Esophagus muscularis mucosa (tissue), 4 donors: ENCODE results near the gene BBLN. TPM values are rescaled to one million over a fixed set of nuclear protein-coding genes. Genes with fewer than 3 reads are reported as not detected.

Source experiments
- DNase-seq: peaks from one replicate; pipeline ENCODE4 v3.0.0-alpha.2; 2017; ENCODE audit errors: extremely low spot score
- H3K27ac ChIP-seq, 4 donors: fragments of 200-600 bp; sonication (generic); replicated peaks in 1 of 4; 1 replicate in 3 of 4; 2 replicates in 1 of 4; pipeline ENCODE4 v1.5.1; 2016 to 2019; ENCODE audit warnings: mild to moderate bottlenecking in 1 of 4
- H3K27me3 ChIP-seq, 4 donors: fragments of 200-600 bp; sonication (generic); one replicate each; pipeline versions ENCODE4 v1.5.1 to v1.6.0; 2016 to 2019
- H3K36me3 ChIP-seq, 4 donors: fragments of 200-600 bp; sonication (generic); one replicate each; pipeline ENCODE4 v1.5.1; 2016 to 2019
- H3K4me1 ChIP-seq, 4 donors: fragments of 200-600 bp; sonication (generic); one replicate each; pipeline ENCODE4 v1.5.1; 2016 to 2019
- H3K4me3 ChIP-seq, 4 donors: fragments of 200-600 bp; sonication (generic); 1 replicate in 2 of 4; 2 replicates in 2 of 4; pipeline ENCODE4 v1.5.1; 2016 to 2019; ENCODE audit warnings: mild to moderate bottlenecking in 4 of 4, moderate library complexity in 1 of 4
- H3K9me3 ChIP-seq, 4 donors: fragments of 200-600 bp; sonication (generic); 1 replicate in 3 of 4; 2 replicates in 1 of 4; pipeline ENCODE4 v1.5.1; 2016 to 2019
- WGBS: methylation state at CpG from one replicate; pipeline ENCODE4 v1.1.5; 2018; 5-methylcytosine and 5-hydroxymethylcytosine counted together
- intact Hi-C: fragments of 100-400 bp; cut with DNase I; formaldehyde crosslinking; loops from one replicate; pipeline ENCODE4 v1.15.1; 2023
- total RNA-seq, 4 donors: library from RNA; depleted of rRNA; stranded (reverse); fragments of >200 nt; gene quantifications; one replicate each; pipeline versions ENCODE4 v1.1.0 to v1.2.1, GENCODE V29; 2016
- TF ChIP-seq, protein P1 (sequence below), 3 experiments: fragments of 200-600 bp in 2 of 3; fragments of 450-650 bp in 1 of 3; sonication (generic) in 2 of 3; IDR thresholded peaks; one replicate each; pipeline ENCODE4 v1.5.1; 2017 to 2019; ENCODE audit warnings: antibody characterized with exemption in 3 of 3, mild to moderate bottlenecking in 2 of 3, moderate library complexity in 1 of 3

BBLN gene
- total RNA-seq, 4 donors from 2014 or later: 132 to 213 (median 148) TPM

- H3K4me1 ChIP-seq: peaks cover 5 to 41% (median 28%) of the 10 kb centered on the region in 4 donors
- intact Hi-C loops: no loop called here
- H3K27me3 ChIP-seq: no peaks in the 10 kb centered on the region
- TF ChIP-seq, protein P1, sequence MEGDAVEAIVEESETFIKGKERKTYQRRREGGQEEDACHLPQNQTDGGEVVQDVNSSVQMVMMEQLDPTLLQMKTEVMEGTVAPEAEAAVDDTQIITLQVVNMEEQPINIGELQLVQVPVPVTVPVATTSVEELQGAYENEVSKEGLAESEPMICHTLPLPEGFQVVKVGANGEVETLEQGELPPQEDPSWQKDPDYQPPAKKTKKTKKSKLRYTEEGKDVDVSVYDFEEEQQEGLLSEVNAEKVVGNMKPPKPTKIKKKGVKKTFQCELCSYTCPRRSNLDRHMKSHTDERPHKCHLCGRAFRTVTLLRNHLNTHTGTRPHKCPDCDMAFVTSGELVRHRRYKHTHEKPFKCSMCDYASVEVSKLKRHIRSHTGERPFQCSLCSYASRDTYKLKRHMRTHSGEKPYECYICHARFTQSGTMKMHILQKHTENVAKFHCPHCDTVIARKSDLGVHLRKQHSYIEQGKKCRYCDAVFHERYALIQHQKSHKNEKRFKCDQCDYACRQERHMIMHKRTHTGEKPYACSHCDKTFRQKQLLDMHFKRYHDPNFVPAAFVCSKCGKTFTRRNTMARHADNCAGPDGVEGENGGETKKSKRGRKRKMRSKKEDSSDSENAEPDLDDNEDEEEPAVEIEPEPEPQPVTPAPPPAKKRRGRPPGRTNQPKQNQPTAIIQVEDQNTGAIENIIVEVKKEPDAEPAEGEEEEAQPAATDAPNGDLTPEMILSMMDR (IDR thresholded peaks at IDR 0.05): no peak
- no peaks in the 10 kb centered on the region for H3K9me3 ChIP-seq
- peak overlapping the region in 1 of 4 donors; percentile 27 for H3K27ac ChIP-seq
- H3K4me3 ChIP-seq: no peak overlapping the region
- H3K36me3 ChIP-seq: no peaks in the 10 kb centered on the region
- no peak for DNase-seq
- WGBS: 86% methylated on average over 1 of the region's 2 CpGs
Observed at GRCh38 chr9:128211981-128212281, 51.9 kb downstream of the BBLN start.

Other genes with a start within 250 kb of the BBLN start
- gene ST6GALNAC4, start 243.2 kb upstream of the BBLN start, total RNA-seq: 10 to 100 TPM; 20.3 to 44.8 (median 35.9) TPM
- gene PIP5KL1, start 229.5 kb upstream of the BBLN start, total RNA-seq: 1 to 10 TPM; 1.3 to 2.8 (median 2.2) TPM
- 10 to 100 TPM in 1 of 4 donors, 1 to 10 TPM in 3; 6.6 to 13.3 (median 8.5) TPM for gene DPM2, start 222.4 kb upstream of the BBLN start, total RNA-seq
- gene EEIG1, start 179.3 kb upstream of the BBLN start, total RNA-seq: 10 to 100 TPM; 12.4 to 29.5 (median 20.0) TPM
- 10 to 100 TPM in 2 of 4 donors, 1 to 10 TPM in 2; 5.4 to 12.0 (median 9.7) TPM for gene NAIF1, start 92.9 kb upstream of the BBLN start, total RNA-seq
- 100 to 1,000 TPM in 1 of 4 donors, 10 to 100 TPM in 3; 14.5 to 140 (median 21.3) TPM for gene SLC25A25, start 92.0 kb upstream of the BBLN start, total RNA-seq
- gene PTGES2, start 32.5 kb upstream of the BBLN start, total RNA-seq: 10 to 100 TPM; 58.0 to 72.7 (median 60.5) TPM
- gene LCN2, start 10.8 kb upstream of the BBLN start, total RNA-seq: 1 to 10 TPM in 1 of 4 donors, under 1 TPM in 1, not detected in 2; 0.83 to 6.2 TPM
- 100 to 1,000 TPM in 1 of 4 donors, 10 to 100 TPM in 3; 57.5 to 110 (median 73.2) TPM for gene CIZ1, start 31.3 kb downstream of the BBLN start, total RNA-seq
- 10 to 100 TPM; 10.9 to 27.0 (median 16.8) TPM for gene DNM1, start 43.1 kb downstream of the BBLN start, total RNA-seq
- gene GOLGA2, start 115.7 kb downstream of the BBLN start, total RNA-seq: 100 to 1,000 TPM in 2 of 4 donors, 10 to 100 TPM in 2; 71.1 to 108 (median 101) TPM
- 10 to 100 TPM; 16.2 to 26.6 (median 21.0) TPM for gene SWI5, start 116.0 kb downstream of the BBLN start, total RNA-seq
- 10 to 100 TPM in 1 of 4 donors, 1 to 10 TPM in 3; 5.4 to 13.2 (median 9.5) TPM for gene TRUB2, start 162.2 kb downstream of the BBLN start, total RNA-seq
- 10 to 100 TPM; 23.3 to 37.6 (median 30.1) TPM for gene COQ4, start 162.6 kb downstream of the BBLN start, total RNA-seq
- gene SLC27A4, start 180.3 kb downstream of the BBLN start, total RNA-seq: 10 to 100 TPM; 15.8 to 35.6 (median 25.5) TPM
- 10 to 100 TPM; 25.3 to 36.8 (median 28.3) TPM for gene URM1, start 211.1 kb downstream of the BBLN start, total RNA-seq